ENCODE measurements around the gene ARHGAP24. TPM values are rescaled to one million over a fixed set of nuclear protein-coding genes. Genes with fewer than 3 reads are reported as not detected.

Gene ARHGAP24
- total RNA-seq, 4 donors from 2014 or later: 17.8 to 65.2 (median 27.2) TPM

GRCh38 chr4:86050496-86050895 lies 575.5 kb downstream of the ARHGAP24 start:
- 95% methylated on average over 1 of the region's 1 CpG for WGBS
- DNase-seq (ENCODE audit: low spot score in 2 of 2): no peak
- H3K36me3 ChIP-seq: no peaks in the 10 kb centered on the region
- TF ChIP-seq POLR2AphosphoS5 (IDR thresholded peaks at IDR 0.05): no peak
- no peak for TF ChIP-seq POLR2A (IDR thresholded peaks at IDR 0.05)
- no peak for TF ChIP-seq EP300 (IDR thresholded peaks at IDR 0.05)
- TF ChIP-seq, protein P1, sequence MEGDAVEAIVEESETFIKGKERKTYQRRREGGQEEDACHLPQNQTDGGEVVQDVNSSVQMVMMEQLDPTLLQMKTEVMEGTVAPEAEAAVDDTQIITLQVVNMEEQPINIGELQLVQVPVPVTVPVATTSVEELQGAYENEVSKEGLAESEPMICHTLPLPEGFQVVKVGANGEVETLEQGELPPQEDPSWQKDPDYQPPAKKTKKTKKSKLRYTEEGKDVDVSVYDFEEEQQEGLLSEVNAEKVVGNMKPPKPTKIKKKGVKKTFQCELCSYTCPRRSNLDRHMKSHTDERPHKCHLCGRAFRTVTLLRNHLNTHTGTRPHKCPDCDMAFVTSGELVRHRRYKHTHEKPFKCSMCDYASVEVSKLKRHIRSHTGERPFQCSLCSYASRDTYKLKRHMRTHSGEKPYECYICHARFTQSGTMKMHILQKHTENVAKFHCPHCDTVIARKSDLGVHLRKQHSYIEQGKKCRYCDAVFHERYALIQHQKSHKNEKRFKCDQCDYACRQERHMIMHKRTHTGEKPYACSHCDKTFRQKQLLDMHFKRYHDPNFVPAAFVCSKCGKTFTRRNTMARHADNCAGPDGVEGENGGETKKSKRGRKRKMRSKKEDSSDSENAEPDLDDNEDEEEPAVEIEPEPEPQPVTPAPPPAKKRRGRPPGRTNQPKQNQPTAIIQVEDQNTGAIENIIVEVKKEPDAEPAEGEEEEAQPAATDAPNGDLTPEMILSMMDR (IDR thresholded peaks at IDR 0.05): no peak
- no peak overlapping the region for H3K4me3 ChIP-seq
- no peaks in the 10 kb centered on the region for H3K9me3 ChIP-seq
- no peak overlapping the region for H3K27ac ChIP-seq
- H3K27me3 ChIP-seq: no peaks in the 10 kb centered on the region
- H3K4me1 ChIP-seq: no peaks in the 10 kb centered on the region
